ENCODE measurements around the gene GJC3. TPM values are rescaled to one million over a fixed set of nuclear protein-coding genes. Genes with fewer than 3 reads are reported as not detected.

GJC3 gene
- total and polyA plus RNA-seq, 2 of the 13 experiments (the other 11 are each of a cell fraction or from before 2014, with no cell fraction given): 0.75 to 1.4 TPM

GRCh38 chr7:99928994-99929729 is at the start of gene GJC3 (continued):
- TF ChIP-seq ZNF574 (CRISPR knock-in tag; IDR thresholded peaks at IDR 0.05): peak; percentile 69
- no peak for TF ChIP-seq CHCHD3 (CRISPR knock-in tag; IDR thresholded peaks at IDR 0.05)
- peak; percentile 80 for TF ChIP-seq ZNF687 (CRISPR knock-in tag; IDR thresholded peaks at IDR 0.05)
- TF ChIP-seq BHLHE40 (IDR thresholded peaks at IDR 0.05; ENCODE audit: low read length): peak; percentile 3; the same call in 1 of the 2 replicates
- no peak for TF ChIP-seq NFYB (CRISPR knock-in tag; IDR thresholded peaks at IDR 0.05)
- no peak for TF ChIP-seq PCBP2 (optimal IDR thresholded peaks at IDR 0.05; ENCODE audit: low read depth, low read length, poor library complexity, severe bottlenecking)
- 0 out of 2 replicates have a peak, but pooled peaks have one; percentile 58 for TF ChIP-seq ARID2 (CRISPR knock-in tag; IDR thresholded peaks at IDR 0.05; ENCODE audit: borderline replicate concordance)
- 0 out of 2 replicates have a peak, but pooled peaks have one; percentile 35 for TF ChIP-seq PAXIP1 (CRISPR knock-in tag; conservative IDR thresholded peaks at IDR 0.05)
- TF ChIP-seq GFI1 (CRISPR knock-in tag; IDR thresholded peaks at IDR 0.05; ENCODE audit: borderline replicate concordance): peak; percentile 23; the same call in 1 of the 2 replicates
- TF ChIP-seq ETV5 (CRISPR knock-in tag; IDR thresholded peaks at IDR 0.05; ENCODE audit: borderline replicate concordance): peak; percentile 56; the same call in 1 of the 2 replicates
- no peak for TF ChIP-seq RORA (CRISPR knock-in tag; IDR thresholded peaks at IDR 0.05)
- TF ChIP-seq ZNF30 (CRISPR knock-in tag; IDR thresholded peaks at IDR 0.05): no peak
- TF ChIP-seq THAP7 (CRISPR knock-in tag; IDR thresholded peaks at IDR 0.05): peak; percentile 73; the same call in 1 of the 2 replicates

Measured in HepG2 (cell line).